PFSK-1 (cell line): ENCODE data around the gene OXLD1.

ENCODE experiments used
- FOXP2 ChIP-seq: optimal IDR thresholded peaks from 2 replicates; pipeline ENCODE3; 2011; ENCODE audit warnings: borderline replicate concordance, control low read depth, inconsistent platforms; ENCODE audit not compliant: insufficient read depth; ENCODE audit errors: extremely low read length, extremely low read depth
- POLR2AphosphoS5 ChIP-seq: IDR thresholded peaks from 2 replicates; pipeline ENCODE4 v1.6.1; 2012; ENCODE audit warnings: low read depth, mild to moderate bottlenecking, control low read depth, low read length, moderate library complexity
- SIN3A ChIP-seq: IDR thresholded peaks from 2 replicates; pipeline ENCODE4 v1.6.1; 2012; ENCODE audit warnings: mild to moderate bottlenecking, low read length, moderate library complexity, borderline replicate concordance; ENCODE audit not compliant: insufficient read depth
- TAF1 ChIP-seq: IDR thresholded peaks from 2 replicates; pipeline ENCODE4 v1.6.1; 2012; ENCODE audit warnings: low read length, control low read depth, borderline replicate concordance; ENCODE audit not compliant: insufficient read depth
- TF ChIP-seq, protein P1 (sequence below), 2 experiments: IDR thresholded peaks; 2 replicates each; pipeline versions ENCODE4 v1.6.1 to v1.8.0; 2011 to 2012; ENCODE audit warnings: low read depth in 2 of 2, low read length in 2 of 2, control low read depth in 1 of 2, inconsistent platforms in 1 of 2, mild to moderate bottlenecking in 1 of 2, moderate library complexity in 1 of 2; ENCODE audit not compliant: insufficient read depth in 1 of 2

DNA sequence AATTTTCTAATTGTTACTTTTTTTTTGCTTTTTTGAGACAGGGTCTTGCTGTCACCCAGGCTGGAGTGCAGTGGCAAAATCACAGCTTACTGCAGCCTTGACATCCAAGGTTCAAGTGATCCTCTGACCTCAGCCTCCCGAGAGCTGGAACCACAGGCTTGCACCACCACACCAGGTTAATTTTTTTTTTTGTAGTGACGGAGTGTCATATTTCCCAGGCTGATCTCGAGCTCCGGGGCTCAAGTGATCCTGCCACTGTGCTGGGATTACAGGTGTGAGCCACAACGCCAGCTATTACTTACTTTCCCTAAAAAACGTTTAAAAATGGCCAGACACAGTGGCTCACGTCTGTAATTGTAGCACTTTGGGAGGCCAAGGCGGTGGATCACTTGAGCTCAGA lies 36.1 kb downstream of the OXLD1 start:
- no peak for TF ChIP-seq POLR2AphosphoS5
- TF ChIP-seq, protein P1, sequence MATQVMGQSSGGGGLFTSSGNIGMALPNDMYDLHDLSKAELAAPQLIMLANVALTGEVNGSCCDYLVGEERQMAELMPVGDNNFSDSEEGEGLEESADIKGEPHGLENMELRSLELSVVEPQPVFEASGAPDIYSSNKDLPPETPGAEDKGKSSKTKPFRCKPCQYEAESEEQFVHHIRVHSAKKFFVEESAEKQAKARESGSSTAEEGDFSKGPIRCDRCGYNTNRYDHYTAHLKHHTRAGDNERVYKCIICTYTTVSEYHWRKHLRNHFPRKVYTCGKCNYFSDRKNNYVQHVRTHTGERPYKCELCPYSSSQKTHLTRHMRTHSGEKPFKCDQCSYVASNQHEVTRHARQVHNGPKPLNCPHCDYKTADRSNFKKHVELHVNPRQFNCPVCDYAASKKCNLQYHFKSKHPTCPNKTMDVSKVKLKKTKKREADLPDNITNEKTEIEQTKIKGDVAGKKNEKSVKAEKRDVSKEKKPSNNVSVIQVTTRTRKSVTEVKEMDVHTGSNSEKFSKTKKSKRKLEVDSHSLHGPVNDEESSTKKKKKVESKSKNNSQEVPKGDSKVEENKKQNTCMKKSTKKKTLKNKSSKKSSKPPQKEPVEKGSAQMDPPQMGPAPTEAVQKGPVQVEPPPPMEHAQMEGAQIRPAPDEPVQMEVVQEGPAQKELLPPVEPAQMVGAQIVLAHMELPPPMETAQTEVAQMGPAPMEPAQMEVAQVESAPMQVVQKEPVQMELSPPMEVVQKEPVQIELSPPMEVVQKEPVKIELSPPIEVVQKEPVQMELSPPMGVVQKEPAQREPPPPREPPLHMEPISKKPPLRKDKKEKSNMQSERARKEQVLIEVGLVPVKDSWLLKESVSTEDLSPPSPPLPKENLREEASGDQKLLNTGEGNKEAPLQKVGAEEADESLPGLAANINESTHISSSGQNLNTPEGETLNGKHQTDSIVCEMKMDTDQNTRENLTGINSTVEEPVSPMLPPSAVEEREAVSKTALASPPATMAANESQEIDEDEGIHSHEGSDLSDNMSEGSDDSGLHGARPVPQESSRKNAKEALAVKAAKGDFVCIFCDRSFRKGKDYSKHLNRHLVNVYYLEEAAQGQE (IDR thresholded peaks at IDR 0.05; ENCODE audit: insufficient read depth in 1 of 2, low read depth in 2 of 2, low read length in 2 of 2), result no peak
- no peak for TF ChIP-seq TAF1
- no peak for TF ChIP-seq SIN3A
- no peak for TF ChIP-seq FOXP2
